H1 (cell line): ENCODE measurements around the gene KCNJ4. TPM values are rescaled to one million over a fixed set of nuclear protein-coding genes. Genes with fewer than 3 reads are reported as not detected.

ENCODE experiments used
- CTCF ChIA-PET: fragments of 300-600 bp; sonication (Branson Sonifier 250); formaldehyde crosslinking; loops from one replicate; lab custom pipeline; 2021; ENCODE audit not compliant: partially characterized antibody; lab: Charles Lee
- POLR2A ChIA-PET: fragments of 300-600 bp; sonication (Branson Sonifier 250); formaldehyde crosslinking; loops from one replicate; lab custom pipeline; 2021; ENCODE audit warnings: inconsistent platforms; ENCODE audit not compliant: partially characterized antibody; lab: Charles Lee
- DNase-seq, 2 experiments: peaks; one replicate each; pipeline versions ENCODE4 v3.0.0 to v3.0.0-alpha.2; 2010 to 2022; ENCODE audit warnings: low spot score in 2 of 2, low read depth in 1 of 2, mixed read lengths in 1 of 2
- FAIRE-seq: peaks from 2 replicates; lab custom pipeline; 2011; peaks lifted over from hg19 to GRCh38; lab: Jason Lieb, UNC
- H2AFZ ChIP-seq: 2 replicates; pipeline ENCODE4 v1.8.1; 2012; ENCODE audit warnings: low read length, inconsistent platforms
- H2AK5ac ChIP-seq: 2 replicates; pipeline ENCODE4 v1.6.1; 2013; ENCODE audit warnings: low read depth, low read length
- H2BK120ac ChIP-seq: replicated peaks from 2 replicates; pipeline ENCODE3; 2013; ENCODE audit warnings: low read depth, low read length, inconsistent platforms
- H2BK12ac ChIP-seq: 2 replicates; pipeline ENCODE4 v1.6.1; 2013; ENCODE audit warnings: low read depth, low read length
- H2BK15ac ChIP-seq: 2 replicates; pipeline ENCODE4 v1.6.1; 2013; ENCODE audit warnings: low read length
- H2BK20ac ChIP-seq: 2 replicates; pipeline ENCODE4 v1.6.1; 2013; ENCODE audit warnings: low read length
- H2BK5ac ChIP-seq: 2 replicates; pipeline ENCODE4 v1.6.1; 2013; ENCODE audit warnings: low read depth, low read length
- H3K14ac ChIP-seq: 2 replicates; pipeline ENCODE4 v1.6.1; 2013; ENCODE audit warnings: inconsistent platforms; ENCODE audit not compliant: insufficient read length
- H3K18ac ChIP-seq: 2 replicates; pipeline ENCODE4 v1.6.1; 2013; ENCODE audit warnings: low read length; ENCODE audit errors: extremely low read depth
- H3K23ac ChIP-seq: 2 replicates; pipeline ENCODE4 v1.6.1; 2013; ENCODE audit warnings: inconsistent platforms; ENCODE audit not compliant: insufficient read length
- H3K23me2 ChIP-seq: 2 replicates; pipeline ENCODE4 v1.6.1; 2013; ENCODE audit warnings: low read depth, low read length
- H3K27ac ChIP-seq: 2 replicates; pipeline ENCODE4 v1.6.1; 2011; ENCODE audit warnings: low read depth, low read length, inconsistent platforms
- H3K27me3 ChIP-seq, 4 experiments: replicated peaks in 1 of 4; 1 replicate in 1 of 4; 2 replicates in 3 of 4; pipeline versions ENCODE4 v1.6.1 to v1.8.1; 2011 to 2013; ENCODE audit warnings: low read length in 3 of 4, mild to moderate bottlenecking in 3 of 4, inconsistent platforms in 2 of 4, mixed read lengths in 2 of 4, moderate library complexity in 1 of 4; ENCODE audit not compliant: control insufficient read depth in 3 of 4, insufficient read depth in 3 of 4; ENCODE audit errors: extremely low read depth in 1 of 4
- H3K36me3 ChIP-seq, 4 experiments: 2 replicates each; pipeline versions ENCODE4 v1.6.1 to v1.8.1; 2011 to 2013; ENCODE audit warnings: mild to moderate bottlenecking in 4 of 4, low read length in 3 of 4, moderate library complexity in 2 of 4, control low read depth in 1 of 4, inconsistent platforms in 1 of 4; ENCODE audit not compliant: insufficient read depth in 4 of 4, control insufficient read depth in 2 of 4
- H3K4ac ChIP-seq: replicated peaks from 2 replicates; pipeline ENCODE3; 2013; ENCODE audit warnings: low read length, low read depth, mixed read lengths, inconsistent platforms; ENCODE audit not compliant: insufficient read length
- H3K4me1 ChIP-seq, 4 experiments: replicated peaks in 1 of 4; 1 replicate in 1 of 4; 2 replicates in 3 of 4; pipeline versions ENCODE4 v1.6.1 to v1.8.1; 2011 to 2013; ENCODE audit warnings: low read length in 3 of 4, inconsistent platforms in 2 of 4, mixed read lengths in 1 of 4; ENCODE audit not compliant: insufficient read depth in 4 of 4, control insufficient read depth in 3 of 4
- H3K4me2 ChIP-seq, 2 experiments: 2 replicates each; pipeline versions ENCODE4 v1.6.1 to v1.8.1; 2011 to 2013; ENCODE audit warnings: low read depth in 2 of 2, low read length in 2 of 2, control low read depth in 1 of 2, inconsistent platforms in 1 of 2, mild to moderate bottlenecking in 1 of 2; ENCODE audit not compliant: insufficient read depth in 1 of 2
- H3K4me3 ChIP-seq, 4 experiments: fragments of 200-600, 300-600 bp in 1 of 4; sonication (generic), shearing (Covaris generic), sonication (Bioruptor Twin) in 1 of 4; 2 replicates each; pipeline versions ENCODE4 v1.5.1 to v1.8.1; 2011 to 2016; ENCODE audit warnings: low read length in 4 of 4, low read depth in 3 of 4, control low read depth in 2 of 4, inconsistent platforms in 2 of 4, mild to moderate bottlenecking in 2 of 4, mixed read lengths in 1 of 4, moderate library complexity in 1 of 4; ENCODE audit not compliant: insufficient read depth in 2 of 4; ENCODE audit errors: extremely low read depth in 1 of 4
- H3K56ac ChIP-seq: replicated peaks from 2 replicates; pipeline ENCODE3; 2013; ENCODE audit warnings: low read depth, mild to moderate bottlenecking, mixed read lengths, low read length, inconsistent platforms; ENCODE audit not compliant: insufficient read length
- H3K79me1 ChIP-seq: 2 replicates; pipeline ENCODE4 v1.6.1; 2013; ENCODE audit warnings: low read depth, low read length, control low read depth
- H3K79me2 ChIP-seq, 2 experiments: 2 replicates each; pipeline versions ENCODE4 v1.6.1 to v1.8.1; 2012 to 2013; ENCODE audit warnings: low read length in 2 of 2, mild to moderate bottlenecking in 2 of 2, inconsistent platforms in 1 of 2; ENCODE audit not compliant: insufficient read depth in 2 of 2, control insufficient read depth in 1 of 2
- H3K9ac ChIP-seq, 4 experiments: replicated peaks in 1 of 4; 1 replicate in 1 of 4; 2 replicates in 3 of 4; pipeline versions ENCODE4 v1.6.1 to v1.8.1; 2011 to 2013; ENCODE audit warnings: low read depth in 3 of 4, low read length in 3 of 4, control low read depth in 2 of 4, mild to moderate bottlenecking in 2 of 4, moderate library complexity in 2 of 4, inconsistent platforms in 1 of 4; ENCODE audit errors: extremely low read depth in 1 of 4
- H3K9me3 ChIP-seq, 2 experiments: 2 replicates each; pipeline versions ENCODE4 v1.6.1 to v1.8.1; 2012 to 2013; ENCODE audit warnings: mild to moderate bottlenecking in 2 of 2, moderate library complexity in 2 of 2, control low read depth in 1 of 2, inconsistent platforms in 1 of 2, low read depth in 1 of 2, low read length in 1 of 2, mixed read lengths in 1 of 2; ENCODE audit not compliant: insufficient read depth in 2 of 2
- H4K20me1 ChIP-seq, 2 experiments: replicated peaks in 1 of 2; 2 replicates each; pipeline versions ENCODE3 to v1.8.1; 2011 to 2013; ENCODE audit warnings: inconsistent platforms in 2 of 2, low read length in 2 of 2, mild to moderate bottlenecking in 1 of 2; ENCODE audit not compliant: insufficient read depth in 2 of 2, control insufficient read depth in 1 of 2
- H4K5ac ChIP-seq: 2 replicates; pipeline ENCODE4 v1.6.1; 2013; ENCODE audit warnings: low read length, low read depth, mixed read lengths, inconsistent platforms; ENCODE audit not compliant: insufficient read length
- H4K8ac ChIP-seq: 2 replicates; pipeline ENCODE4 v1.8.0; 2013; ENCODE audit warnings: mild to moderate bottlenecking, moderate library complexity, low read length, inconsistent platforms; ENCODE audit not compliant: insufficient read depth; ENCODE audit errors: extremely low read depth
- H4K91ac ChIP-seq: replicated peaks from 2 replicates; pipeline ENCODE3; 2013; ENCODE audit warnings: low read length, mixed read lengths, inconsistent platforms; ENCODE audit not compliant: insufficient read length
- FOSL1 ChIP-seq: IDR thresholded peaks from 2 replicates; pipeline ENCODE4 v1.6.1; 2011; ENCODE audit warnings: mild to moderate bottlenecking, low read depth, low read length, moderate library complexity; ENCODE audit not compliant: insufficient read depth
- SIX5 ChIP-seq: IDR thresholded peaks from 2 replicates; pipeline ENCODE4 v1.6.1; 2011; ENCODE audit warnings: mild to moderate bottlenecking, low read depth, low read length
- WGBS, 2 experiments: shearing (Covaris generic) in 1 of 2; methylation state at CpG; one replicate each; pipeline versions ENCODE4 v1.1.6 to v1.1.7; 2013 to 2015; ENCODE audit warnings: low lambda C conversion rate in 2 of 2, mixed read lengths in 2 of 2, inconsistent platforms in 1 of 2, low coverage in 1 of 2, missing lambda C conversion rate in 1 of 2; ENCODE audit not compliant: insufficient replicate concordance in 2 of 2, insufficient coverage in 1 of 2, insufficient read length in 1 of 2; ENCODE audit errors: extremely low coverage in 1 of 2, missing lambda C conversion rate in 1 of 2; 5-methylcytosine and 5-hydroxymethylcytosine counted together
- polyA plus RNA-seq, 7 experiments: library from polyadenylated mRNA; depleted of rRNA in 3 of 7; stranded (reverse) in 5 of 7; unstranded in 2 of 7; fragments of >200 nt in 5 of 7; fragments of 200-250 nt in 2 of 7; gene quantifications; 1 replicate in 5 of 7; 2 replicates in 1 of 7; 4 replicates in 1 of 7; pipeline versions ENCODE4 v1.2.1 to v1.2.3, GENCODE V29; 2011 to 2013; ENCODE audit warnings: missing spikeins in 2 of 7, mixed read lengths in 2 of 7
- total RNA-seq: library from RNA; stranded (reverse); fragmentation: NEBNext Ultra II Directional; extraction: Animal tissue kit (Norgen Biotek cat#: 25700); gene quantifications from 2 replicates; pipeline ENCODE4 v1.2.1, GENCODE V29; 2021

Gene KCNJ4
- total and polyA plus RNA-seq, 2 of the 8 experiments (the other 6 are each of a cell fraction or from before 2014, with no cell fraction given), result 1.4 to 2.2 TPM

GRCh38 chr22:38437416-38437815 is 17.6 kb downstream of the KCNJ4 start:
- Histone ChIP-seq H4K5ac (no peak overlapping the region), H3K4me3 (no peak overlapping the region), H2BK12ac (no peak overlapping the region), H2BK120ac (no peak overlapping the region), H3K56ac (no peak overlapping the region), H3K27ac (no peak overlapping the region), H3K4ac (no peak overlapping the region), H2BK5ac (no peak overlapping the region), H3K14ac (no peak overlapping the region), H3K4me1 (peaks cover 0 to 2% (median 0%) of the 10 kb centered on the region in 4 experiments; a peak in 2 of 7 replicates), H2AFZ (no peak overlapping the region), H3K79me2 (no peaks in the 10 kb centered on the region), H3K79me1 (no peaks in the 10 kb centered on the region; the same call in 1 of the 2 replicates), H2BK20ac (no peak overlapping the region), H3K9ac (no peak overlapping the region), H3K27me3 (no peaks in the 10 kb centered on the region), H3K36me3 (no peaks in the 10 kb centered on the region), H3K18ac (no peak overlapping the region), H4K20me1 (no peaks in the 10 kb centered on the region), H3K9me3 (no peaks in the 10 kb centered on the region), H3K4me2 (no peak overlapping the region), H2AK5ac (no peak overlapping the region), H4K91ac (no peak overlapping the region), H3K23ac (no peak overlapping the region), H4K8ac (no peak overlapping the region), H2BK15ac (no peak overlapping the region), H3K23me2 (no peaks in the 10 kb centered on the region)
- TF ChIP-seq FOSL1 (no peak), SIX5 (no peak)
- 92% methylated on average over 9 of the region's 9 CpGs; no CpG with 5 or more reads in 1 of the 2 experiments for WGBS, 2 experiments
- no peak for DNase-seq
- CTCF ChIA-PET, result interaction anchor here (0.6 to 7.9 kb wide), 7 partner anchors 11 to 189 kb away, joined by 3 to 78 read pairs (median 4); no protein-coding TSS in a partner anchor
- POLR2A ChIA-PET, result interaction anchor here (0.7 to 3.8 kb wide), 6 partner anchors 8 to 217 kb away, joined by 3 to 17 read pairs (median 4); no protein-coding TSS in a partner anchor
- no peak for FAIRE-seq
